ENCODE measurements around the gene STX8. TPM values are rescaled to one million over a fixed set of nuclear protein-coding genes. Genes with fewer than 3 reads are reported as not detected.

Gene STX8
- total RNA-seq, 4 donors from 2014 or later = 38.8 to 102 (median 68.5) TPM

GRCh38 chr17:9206741-9207332, 368.8 kb downstream of the STX8 start:
- Histone ChIP-seq H3K4me1 (peaks cover 0 to 21% (median 0%) of the 10 kb centered on the region in 4 donors), H3K27ac (peak overlapping the region in 3 of 4 donors; percentile 43 to 60 (median 50)), H3K27me3 (no peaks in the 10 kb centered on the region), H3K4me3 (no peak overlapping the region), H3K36me3 (no peaks in the 10 kb centered on the region), H3K9me3 (no peaks in the 10 kb centered on the region)
- DNase-seq = peak in 2 of 3 donors; percentile 73 to 74
- TF ChIP-seq, protein P1, sequence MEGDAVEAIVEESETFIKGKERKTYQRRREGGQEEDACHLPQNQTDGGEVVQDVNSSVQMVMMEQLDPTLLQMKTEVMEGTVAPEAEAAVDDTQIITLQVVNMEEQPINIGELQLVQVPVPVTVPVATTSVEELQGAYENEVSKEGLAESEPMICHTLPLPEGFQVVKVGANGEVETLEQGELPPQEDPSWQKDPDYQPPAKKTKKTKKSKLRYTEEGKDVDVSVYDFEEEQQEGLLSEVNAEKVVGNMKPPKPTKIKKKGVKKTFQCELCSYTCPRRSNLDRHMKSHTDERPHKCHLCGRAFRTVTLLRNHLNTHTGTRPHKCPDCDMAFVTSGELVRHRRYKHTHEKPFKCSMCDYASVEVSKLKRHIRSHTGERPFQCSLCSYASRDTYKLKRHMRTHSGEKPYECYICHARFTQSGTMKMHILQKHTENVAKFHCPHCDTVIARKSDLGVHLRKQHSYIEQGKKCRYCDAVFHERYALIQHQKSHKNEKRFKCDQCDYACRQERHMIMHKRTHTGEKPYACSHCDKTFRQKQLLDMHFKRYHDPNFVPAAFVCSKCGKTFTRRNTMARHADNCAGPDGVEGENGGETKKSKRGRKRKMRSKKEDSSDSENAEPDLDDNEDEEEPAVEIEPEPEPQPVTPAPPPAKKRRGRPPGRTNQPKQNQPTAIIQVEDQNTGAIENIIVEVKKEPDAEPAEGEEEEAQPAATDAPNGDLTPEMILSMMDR (IDR thresholded peaks at IDR 0.05) = peak in 3 of 6 experiments; percentile 15 to 25 (median 20)
- no peak for TF ChIP-seq POLR2A (IDR thresholded peaks at IDR 0.05)

- DNase-seq = peak in 1 of 3 donors; percentile 46
- no peak for TF ChIP-seq POLR2A (IDR thresholded peaks at IDR 0.05)
- TF ChIP-seq, protein P1 (IDR thresholded peaks at IDR 0.05) = no peak
- H3K36me3 ChIP-seq = no peaks in the 10 kb centered on the region
- peaks cover 0 to 21% (median 0%) of the 10 kb centered on the region in 4 donors for H3K4me1 ChIP-seq
- H3K9me3 ChIP-seq = no peaks in the 10 kb centered on the region
- H3K27ac ChIP-seq = peak overlapping the region in 3 of 4 donors; percentile 43 to 60 (median 50)
- H3K4me3 ChIP-seq = no peak overlapping the region
- no peaks in the 10 kb centered on the region for H3K27me3 ChIP-seq
These were observed 369.3 kb downstream of the STX8 start for GRCh38 chr17:9206410-9206703.

- Histone ChIP-seq H3K27me3 (no peaks in the 10 kb centered on the region), H3K27ac (peak overlapping the region in 3 of 4 donors; percentile 43 to 60 (median 50)), H3K36me3 (no peaks in the 10 kb centered on the region), H3K4me1 (peaks cover 0 to 21% (median 0%) of the 10 kb centered on the region in 4 donors), H3K4me3 (no peak overlapping the region), H3K9me3 (no peaks in the 10 kb centered on the region)
- DNase-seq = peak in 1 of 3 donors; percentile 48
- TF ChIP-seq, protein P1 (IDR thresholded peaks at IDR 0.05) = no peak
- TF ChIP-seq POLR2A (IDR thresholded peaks at IDR 0.05) = no peak
These were observed 369.9 kb downstream of the STX8 start for GRCh38 chr17:9205520-9206409.

GRCh38 chr17:9204637-9205329, 370.8 kb downstream of the STX8 start:
- TF ChIP-seq POLR2A (IDR thresholded peaks at IDR 0.05) = no peak
- no peaks in the 10 kb centered on the region for H3K36me3 ChIP-seq
- no peak overlapping the region for H3K4me3 ChIP-seq
- DNase-seq = no peak
- no peak overlapping the region for H3K27ac ChIP-seq
- no peaks in the 10 kb centered on the region for H3K27me3 ChIP-seq
- H3K9me3 ChIP-seq = no peaks in the 10 kb centered on the region
- peaks cover 0 to 21% (median 0%) of the 10 kb centered on the region in 4 donors for H3K4me1 ChIP-seq

GRCh38 chr17:9203771-9204425, 371.7 kb downstream of the STX8 start:
- TF ChIP-seq, protein P1 (IDR thresholded peaks at IDR 0.05) = no peak
- no peak for TF ChIP-seq POLR2A (IDR thresholded peaks at IDR 0.05)
- no peaks in the 10 kb centered on the region for H3K9me3 ChIP-seq
- DNase-seq = no peak
- no peaks in the 10 kb centered on the region for H3K27me3 ChIP-seq
- no peaks in the 10 kb centered on the region for H3K36me3 ChIP-seq
- H3K4me3 ChIP-seq = no peak overlapping the region
- peaks cover 0 to 21% (median 0%) of the 10 kb centered on the region in 4 donors for H3K4me1 ChIP-seq
- no peak overlapping the region for H3K27ac ChIP-seq

Data from Peyer's patch (tissue), 4 donors.